T-helper 2 cell treated with Interferon-gamma antibody and Interleukin-4, amounts not matched to agents 5 μg/mL and 100 μg/mL, for 36 hours (primary cell): ENCODE results near the gene SLC17A8.
"Not testable (repeated sequence)": the region's sequence is repeated elsewhere in the genome, so short reads cannot be mapped to it uniquely, and the experiment has no call there.

ENCODE experiments used
- DNase-seq: peaks from one replicate; pipeline ENCODE4 v3.0.0; 2021; ENCODE audit warnings: low spot score
- H3K27ac Mint-ChIP-seq: one replicate; pipeline ENCODE4 v1.8.0; 2021; ENCODE audit warnings: mild to moderate bottlenecking, mixed read lengths
- H3K27me3 Mint-ChIP-seq: one replicate; pipeline ENCODE4 v1.8.0; 2021; ENCODE audit warnings: low read depth, mixed read lengths
- H3K36me3 Mint-ChIP-seq: one replicate; pipeline ENCODE4 v1.8.0; 2021; ENCODE audit warnings: low read depth, mixed read lengths
- H3K4me1 Mint-ChIP-seq: one replicate; pipeline ENCODE4 v1.8.0; 2021; ENCODE audit warnings: low read depth, mixed read lengths
- H3K4me3 Mint-ChIP-seq: one replicate; pipeline ENCODE4 v1.8.0; 2022; ENCODE audit warnings: mild to moderate bottlenecking, moderate library complexity, mixed read lengths
- H3K9me3 Mint-ChIP-seq: one replicate; pipeline ENCODE4 v1.8.0; 2021; ENCODE audit warnings: mixed read lengths

The SLC17A8 gene

DNA sequence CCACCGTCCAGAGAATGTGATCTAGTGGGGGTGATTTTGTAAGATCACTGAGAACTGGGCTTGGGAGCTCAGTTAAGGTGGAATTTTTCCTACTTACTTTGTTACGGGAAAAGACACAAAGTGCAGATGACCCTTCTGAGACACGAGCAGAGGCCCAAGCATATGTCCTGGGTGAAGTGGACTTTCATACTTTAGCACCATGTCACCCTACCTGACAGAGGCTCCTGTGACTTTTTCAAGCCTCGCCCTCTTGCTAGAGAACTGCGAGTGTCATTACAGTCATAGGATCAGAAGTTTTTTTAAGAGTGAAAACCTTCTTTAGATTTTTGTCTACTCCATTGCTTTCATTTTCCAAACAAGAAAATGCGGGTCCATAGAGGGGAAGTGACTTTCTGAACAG lies 56.1 kb downstream of the SLC17A8 start:
- Mint-ChIP-seq H3K4me3 (no peak overlapping the region), H3K27ac (no peak overlapping the region)

DNA sequence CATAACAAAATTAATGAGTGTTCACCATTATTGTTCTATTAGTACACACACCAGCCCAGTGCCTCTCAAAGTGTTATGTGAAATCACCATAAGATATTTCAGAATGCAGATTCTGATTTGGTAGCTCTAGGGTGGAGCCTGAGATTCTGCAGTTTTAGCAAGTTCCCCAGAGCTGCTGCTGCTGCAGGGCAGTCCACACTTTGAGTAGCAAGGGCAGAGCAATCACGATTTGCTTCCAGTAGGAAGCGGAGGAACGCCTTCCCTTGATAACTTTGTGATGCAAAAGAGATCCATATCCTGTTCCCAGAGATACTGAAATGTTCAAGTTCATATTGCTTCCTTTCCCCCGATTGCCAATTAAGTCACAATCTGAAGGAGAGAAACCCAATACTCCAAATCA lies 57.9 kb downstream of the SLC17A8 start:
- Mint-ChIP-seq H3K27ac (no peak overlapping the region), H3K4me1 (no peaks in the 10 kb centered on the region), H3K4me3 (no peak overlapping the region), H3K9me3 (no peaks in the 10 kb centered on the region), H3K27me3 (peaks cover 9% of the 10 kb centered on the region), H3K36me3 (no peaks in the 10 kb centered on the region)
- DNase-seq: no peak

More for the DNA sequence above, 56.1 kb downstream of the SLC17A8 start:
- Mint-ChIP-seq H3K9me3 (no peaks in the 10 kb centered on the region), H3K36me3 (no peaks in the 10 kb centered on the region), H3K4me1 (no peaks in the 10 kb centered on the region), H3K27me3 (peaks cover 13% of the 10 kb centered on the region)
- DNase-seq: no peak

DNA sequence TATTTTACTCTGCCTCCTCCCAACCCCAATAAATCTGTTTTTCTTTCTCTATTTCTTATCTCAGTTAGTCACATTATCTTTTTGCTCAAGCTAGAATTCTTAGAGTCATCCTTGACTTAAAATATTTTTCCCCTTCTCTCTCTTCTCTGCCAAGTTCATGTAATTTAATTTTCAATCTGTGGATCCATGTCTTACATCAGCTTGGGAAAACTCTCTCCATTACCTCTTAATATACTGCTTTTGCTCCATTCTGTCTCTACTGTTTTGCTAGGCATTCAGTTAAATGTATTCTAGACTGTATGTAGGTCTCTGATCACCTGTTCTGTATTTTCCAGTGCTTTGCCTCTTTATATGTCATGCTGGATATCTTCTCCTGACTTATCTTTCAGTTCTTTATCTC lies 65.8 kb downstream of the SLC17A8 start:
- Mint-ChIP-seq H3K36me3 (no peaks in the 10 kb centered on the region), H3K4me1 (no peaks in the 10 kb centered on the region), H3K27me3 (peaks cover 8% of the 10 kb centered on the region), H3K9me3 (peaks cover 5% of the 10 kb centered on the region), H3K4me3 (no peak overlapping the region), H3K27ac (no peak overlapping the region)
- no peak for DNase-seq

DNA sequence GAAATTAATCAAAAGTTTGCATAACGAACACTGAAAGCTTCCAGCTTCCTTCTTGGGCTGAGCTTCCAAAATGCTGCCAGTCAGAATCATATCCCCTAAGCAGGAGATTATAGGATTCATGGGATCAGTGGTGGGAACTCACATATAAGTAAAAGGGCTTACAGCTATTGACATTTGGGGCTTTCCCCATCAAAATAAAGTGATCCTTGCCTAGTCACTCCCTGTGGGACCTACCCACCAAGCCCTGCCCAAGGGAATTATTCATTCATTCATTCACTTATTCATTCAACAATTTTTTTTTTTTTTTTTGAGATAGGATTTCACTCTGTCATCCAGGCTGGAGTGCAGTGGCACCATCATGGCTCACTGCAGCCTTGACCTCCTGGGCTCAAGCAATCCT lies 69.3 kb downstream of the SLC17A8 start:
- Mint-ChIP-seq H3K4me1 (no peaks in the 10 kb centered on the region), H3K9me3 (peaks cover 5% of the 10 kb centered on the region), H3K4me3 (no peak overlapping the region), H3K36me3 (no peaks in the 10 kb centered on the region), H3K27ac (no peak overlapping the region), H3K27me3 (peaks cover 7% of the 10 kb centered on the region)
- no peak for DNase-seq

DNA sequence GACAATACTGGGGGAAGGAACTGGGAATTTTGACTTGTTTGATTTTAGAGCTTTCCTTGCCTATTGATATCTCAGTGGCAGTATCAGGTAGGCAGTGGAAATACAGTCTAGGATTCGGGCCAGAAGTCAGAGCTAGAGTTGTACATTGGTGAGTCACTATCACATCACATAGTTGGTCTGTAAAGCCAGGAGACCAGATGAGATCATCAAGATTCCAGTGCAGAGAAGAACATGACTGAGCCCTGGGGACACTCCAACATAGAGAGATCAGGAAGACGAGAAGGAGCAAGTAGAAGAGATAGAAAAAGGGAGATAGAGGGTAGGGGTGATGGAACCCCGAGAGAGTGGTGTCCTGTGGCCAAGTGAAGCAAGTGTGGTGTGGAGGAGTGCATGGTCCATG lies 70.2 kb downstream of the SLC17A8 start:
- Mint-ChIP-seq H3K4me1 (no peaks in the 10 kb centered on the region), H3K9me3 (peaks cover 5% of the 10 kb centered on the region), H3K4me3 (no peak overlapping the region), H3K27ac (no peak overlapping the region), H3K27me3 (peaks cover 7% of the 10 kb centered on the region), H3K36me3 (no peaks in the 10 kb centered on the region)
- no peak for DNase-seq

DNA sequence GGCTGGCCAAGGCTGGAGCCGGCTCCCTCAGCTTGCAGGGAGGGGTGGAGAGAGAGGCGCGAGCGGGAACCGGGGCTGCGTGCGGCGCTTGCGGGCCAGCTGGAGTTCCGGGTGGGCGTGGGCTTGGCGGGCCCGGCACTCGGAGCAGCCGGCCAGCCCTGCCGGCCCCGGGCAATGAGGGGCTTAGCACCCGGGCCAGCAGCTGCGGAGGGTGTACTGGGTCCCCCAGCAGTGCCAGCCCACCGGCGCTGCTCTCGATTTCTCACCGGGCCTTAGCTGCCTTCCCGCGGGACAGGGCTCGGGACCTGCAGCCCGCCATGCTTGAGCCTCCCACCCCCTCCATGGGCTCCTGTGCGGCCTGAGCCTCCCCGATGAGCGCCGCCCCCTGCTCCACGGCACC lies 73.4 kb downstream of the SLC17A8 start:
- not testable (repeated sequence) for H3K4me1 Mint-ChIP-seq, H3K27ac Mint-ChIP-seq, DNase-seq, H3K27me3 Mint-ChIP-seq, H3K9me3 Mint-ChIP-seq, H3K36me3 Mint-ChIP-seq, H3K4me3 Mint-ChIP-seq

DNA sequence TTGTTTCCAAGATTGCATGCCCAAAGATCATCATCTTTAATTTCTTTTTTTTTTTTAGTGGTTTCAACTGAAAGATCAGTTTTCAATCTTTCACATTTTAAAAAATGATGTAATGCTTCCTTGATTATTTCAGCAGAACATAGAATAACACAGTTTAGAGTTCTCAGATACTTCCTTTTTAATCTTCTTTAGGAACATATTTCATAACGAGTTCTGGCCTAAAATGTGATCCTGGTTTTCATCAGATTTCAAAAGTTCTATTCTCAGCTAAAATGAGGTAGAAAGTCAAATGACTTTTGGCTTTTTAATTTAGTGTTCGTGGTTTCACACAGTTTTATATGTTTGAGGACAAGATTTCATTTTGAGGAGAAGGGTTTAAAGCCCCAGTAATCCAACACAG lies 76.8 kb downstream of the SLC17A8 start:
- H3K9me3 Mint-ChIP-seq: no peaks in the 10 kb centered on the region
- no peak for DNase-seq
- H3K27ac Mint-ChIP-seq: no peak overlapping the region
- peaks cover 2% of the 10 kb centered on the region for H3K27me3 Mint-ChIP-seq
- H3K36me3 Mint-ChIP-seq: no peaks in the 10 kb centered on the region
- H3K4me1 Mint-ChIP-seq: peaks cover 13% of the 10 kb centered on the region
- H3K4me3 Mint-ChIP-seq: no peak overlapping the region

DNA sequence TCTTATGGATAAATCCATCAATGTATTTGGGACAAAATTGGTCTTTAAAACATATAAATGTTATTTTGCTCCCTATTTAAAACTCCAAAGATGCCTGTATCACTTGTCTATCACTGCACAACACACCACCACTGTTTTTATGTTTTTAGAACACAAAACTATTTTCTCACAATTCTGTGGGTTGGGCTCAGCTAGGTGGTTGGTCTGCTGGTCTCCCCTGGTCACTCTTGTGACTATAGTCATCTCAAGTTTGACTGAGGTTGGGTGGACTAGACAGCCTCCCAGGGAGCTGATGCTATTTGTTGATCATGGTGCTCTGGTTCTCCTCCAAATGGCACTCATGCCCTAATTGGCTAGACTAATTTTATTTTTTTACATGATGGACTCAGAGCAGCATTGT lies 77.3 kb downstream of the SLC17A8 start:
- no peak for DNase-seq
- Mint-ChIP-seq H3K36me3 (no peaks in the 10 kb centered on the region), H3K4me3 (no peak overlapping the region), H3K27me3 (peaks cover 2% of the 10 kb centered on the region), H3K27ac (no peak overlapping the region), H3K9me3 (no peaks in the 10 kb centered on the region), H3K4me1 (peaks cover 13% of the 10 kb centered on the region)

DNA sequence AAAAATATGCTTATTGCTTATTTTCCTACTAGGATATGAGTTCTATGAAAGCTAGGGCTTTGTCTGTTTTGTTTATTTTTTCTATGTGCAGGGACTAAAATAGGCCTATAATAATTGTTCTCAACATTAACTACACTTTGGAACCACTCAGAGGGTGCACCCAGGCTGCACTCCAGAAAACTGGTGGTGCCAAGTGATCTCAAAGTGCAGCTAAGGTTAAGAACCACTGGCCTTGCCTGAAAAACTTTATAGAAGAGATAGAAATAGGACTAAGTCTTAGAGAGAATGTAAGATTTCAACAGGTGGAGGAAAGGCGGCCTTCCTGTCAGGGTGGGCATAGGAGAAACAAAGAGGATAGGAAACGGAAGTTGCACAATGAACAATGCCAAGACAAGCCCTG lies 79.1 kb downstream of the SLC17A8 start:
- Mint-ChIP-seq H3K27me3 (peaks cover 2% of the 10 kb centered on the region), H3K4me3 (no peak overlapping the region), H3K27ac (no peak overlapping the region), H3K4me1 (peaks cover 13% of the 10 kb centered on the region), H3K9me3 (no peaks in the 10 kb centered on the region), H3K36me3 (no peaks in the 10 kb centered on the region)
- DNase-seq: no peak

DNA sequence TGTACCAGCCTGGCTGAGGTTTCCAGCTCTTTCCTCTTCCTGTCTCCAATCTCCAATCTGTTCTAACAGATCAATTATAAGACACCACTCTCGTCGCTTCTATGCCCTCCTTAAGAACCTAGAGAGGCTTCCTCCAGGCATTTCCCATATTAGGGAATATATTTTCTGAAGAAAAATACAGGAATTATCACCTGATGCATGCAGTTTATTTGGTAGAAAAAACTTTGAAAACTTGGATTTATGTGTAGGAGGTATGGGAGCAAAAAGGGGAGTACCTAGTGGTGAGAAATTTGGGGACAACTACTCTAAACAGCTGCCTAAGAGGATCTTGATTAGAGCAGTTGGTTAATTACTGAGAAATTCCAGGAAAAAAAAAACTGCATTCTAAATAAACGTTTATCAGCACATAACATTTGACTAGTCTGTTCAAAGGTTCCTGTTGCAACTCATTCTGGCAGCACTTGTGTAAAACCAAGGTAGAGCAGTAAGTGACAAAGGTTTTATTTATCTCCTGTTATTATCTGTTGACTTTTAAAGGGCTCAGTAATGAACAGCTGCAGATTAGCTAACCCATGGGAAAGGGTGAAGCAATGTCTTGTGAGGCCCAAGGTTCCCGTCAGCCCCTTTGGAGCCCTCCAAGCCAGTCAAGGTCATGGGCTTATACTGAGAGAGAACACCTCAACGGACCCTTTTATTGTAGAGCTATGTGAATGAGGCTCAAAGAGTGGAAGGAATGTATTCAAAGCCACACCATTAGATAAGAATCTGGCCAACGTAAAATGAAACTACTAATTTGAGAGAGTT lies 80.4 kb downstream of the SLC17A8 start:
- peaks cover 5% of the 10 kb centered on the region for H3K27me3 Mint-ChIP-seq
- no peak overlapping the region for H3K27ac Mint-ChIP-seq
- no peak for DNase-seq
- no peaks in the 10 kb centered on the region for H3K36me3 Mint-ChIP-seq
- H3K9me3 Mint-ChIP-seq: no peaks in the 10 kb centered on the region
- H3K4me3 Mint-ChIP-seq: peak overlapping the region; percentile 46
- H3K4me1 Mint-ChIP-seq: peaks cover 13% of the 10 kb centered on the region

DNA sequence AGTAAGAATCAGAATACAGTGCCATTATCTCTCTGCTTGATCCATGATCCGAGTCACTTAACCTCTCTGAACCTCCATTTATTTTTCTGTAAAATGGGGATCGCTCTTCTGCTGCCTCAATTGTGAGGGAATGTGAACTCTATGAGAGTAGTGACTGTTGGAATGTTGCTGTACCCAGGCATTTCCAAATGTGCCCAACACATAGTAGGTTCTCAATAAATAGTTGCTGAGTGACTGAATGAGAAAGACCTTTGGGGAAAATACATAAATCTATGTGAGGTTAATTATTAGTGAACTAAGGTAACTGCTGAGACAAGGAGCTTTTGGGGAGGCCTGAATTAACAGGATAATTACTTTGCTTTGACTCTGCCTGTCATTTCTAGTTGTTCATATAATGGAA lies 82.9 kb downstream of the SLC17A8 start:
- DNase-seq: no peak
- H3K4me3 Mint-ChIP-seq: no peak overlapping the region
- no peaks in the 10 kb centered on the region for H3K36me3 Mint-ChIP-seq
- peaks cover 5% of the 10 kb centered on the region for H3K27me3 Mint-ChIP-seq
- H3K27ac Mint-ChIP-seq: no peak overlapping the region
- H3K9me3 Mint-ChIP-seq: no peaks in the 10 kb centered on the region
- peaks cover 13% of the 10 kb centered on the region for H3K4me1 Mint-ChIP-seq

DNA sequence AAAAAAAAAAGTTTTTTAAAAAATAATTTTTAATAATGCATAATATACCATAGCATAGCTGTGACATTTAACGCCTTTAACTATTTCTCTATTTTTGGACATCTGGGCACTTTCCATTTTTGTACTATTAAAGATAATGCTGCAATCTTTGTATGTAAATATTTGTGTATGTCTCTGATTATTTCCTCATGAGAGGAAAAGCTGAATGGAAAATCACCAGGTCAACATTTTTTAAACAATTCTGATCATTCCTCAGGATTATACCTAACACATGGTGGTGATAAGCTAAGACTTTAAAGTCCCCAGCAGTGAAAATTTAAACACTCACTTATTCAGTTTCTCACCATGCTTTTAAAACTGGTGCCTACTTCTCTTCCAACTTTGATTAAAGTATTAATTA lies 85.5 kb downstream of the SLC17A8 start:
- H3K36me3 Mint-ChIP-seq: no peaks in the 10 kb centered on the region
- H3K9me3 Mint-ChIP-seq: no peaks in the 10 kb centered on the region
- peaks cover 8% of the 10 kb centered on the region for H3K4me1 Mint-ChIP-seq
- H3K27ac Mint-ChIP-seq: no peak overlapping the region
- DNase-seq: no peak
- H3K4me3 Mint-ChIP-seq: no peak overlapping the region
- H3K27me3 Mint-ChIP-seq: peaks cover 10% of the 10 kb centered on the region

DNA sequence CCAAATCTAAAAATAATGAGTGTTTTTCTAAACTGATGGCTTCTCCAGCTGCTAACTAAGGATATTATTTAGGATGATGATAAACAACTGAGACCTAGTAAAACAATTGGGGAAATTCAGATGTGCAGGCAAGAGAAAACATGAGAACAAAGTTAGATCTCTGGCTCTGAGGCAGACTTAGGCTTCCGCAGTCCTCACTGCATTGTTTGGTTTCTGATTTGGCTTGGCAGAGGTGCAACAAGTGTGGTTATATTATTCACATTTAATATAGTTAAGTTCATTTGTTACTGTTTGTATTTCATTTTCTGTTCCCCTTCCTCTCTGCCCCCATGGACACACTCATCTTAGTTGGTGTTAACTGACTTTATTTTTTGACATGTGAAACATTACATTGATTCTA lies 86.6 kb downstream of the SLC17A8 start:
- H3K4me1 Mint-ChIP-seq: no peaks in the 10 kb centered on the region
- DNase-seq: no peak

DNA sequence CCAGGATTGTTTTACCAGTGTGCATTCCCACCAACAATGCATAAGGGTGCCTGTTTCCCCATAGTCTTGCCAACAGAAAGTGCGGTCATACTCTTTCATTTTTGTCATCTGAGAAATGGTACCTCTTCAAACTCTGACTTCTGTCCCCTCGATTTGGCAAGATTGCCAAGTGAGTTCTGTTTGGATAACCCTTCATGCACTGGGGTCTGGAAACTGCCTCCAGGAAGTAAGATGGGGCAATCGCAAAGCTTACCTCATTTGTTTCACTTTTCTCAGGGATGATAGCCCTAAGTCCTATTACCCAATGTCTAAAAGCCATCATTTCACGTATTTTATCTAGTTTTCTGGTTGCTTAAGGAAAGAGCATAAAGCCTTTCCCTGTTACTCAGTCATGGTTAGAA lies 88.2 kb downstream of the SLC17A8 start:
- Mint-ChIP-seq H3K4me1 (no peaks in the 10 kb centered on the region), H3K27me3 (peaks cover 9% of the 10 kb centered on the region), H3K9me3 (no peaks in the 10 kb centered on the region), H3K27ac (no peak overlapping the region), H3K4me3 (no peak overlapping the region), H3K36me3 (no peaks in the 10 kb centered on the region)
- DNase-seq: no peak

More for the DNA sequence above, 86.6 kb downstream of the SLC17A8 start:
- peaks cover 9% of the 10 kb centered on the region for H3K27me3 Mint-ChIP-seq
- H3K36me3 Mint-ChIP-seq: no peaks in the 10 kb centered on the region
- no peak overlapping the region for H3K27ac Mint-ChIP-seq
- no peak overlapping the region for H3K4me3 Mint-ChIP-seq
- H3K9me3 Mint-ChIP-seq: no peaks in the 10 kb centered on the region

DNA sequence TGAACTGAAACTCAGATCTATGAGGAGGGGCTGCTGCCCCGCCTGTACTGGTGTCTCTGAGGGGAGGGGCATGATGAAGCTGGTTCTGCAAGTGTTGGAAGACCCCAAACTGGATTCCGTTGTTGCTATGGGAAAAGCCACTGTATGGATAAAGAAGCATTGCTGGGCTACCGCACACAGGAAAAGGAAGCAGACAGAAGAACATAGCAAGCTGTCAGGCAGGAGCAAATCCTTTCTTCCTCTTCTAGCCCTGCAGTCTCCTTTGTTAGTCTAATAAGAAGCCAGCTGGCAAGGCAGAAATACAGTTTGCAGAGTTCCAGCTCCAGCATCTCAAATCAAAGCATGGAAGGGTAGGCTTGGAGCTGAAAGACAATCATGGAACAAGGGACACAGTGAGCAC lies 90.5 kb downstream of the SLC17A8 start:
- H3K4me3 Mint-ChIP-seq: no peak overlapping the region
- no peaks in the 10 kb centered on the region for H3K36me3 Mint-ChIP-seq
- H3K27ac Mint-ChIP-seq: no peak overlapping the region
- H3K4me1 Mint-ChIP-seq: no peaks in the 10 kb centered on the region
- no peaks in the 10 kb centered on the region for H3K9me3 Mint-ChIP-seq
- peaks cover 14% of the 10 kb centered on the region for H3K27me3 Mint-ChIP-seq
- no peak for DNase-seq
